Breast epithelium (tissue), 4 donors: ENCODE data around the gene FKBP4. TPM values are rescaled to one million over a fixed set of nuclear protein-coding genes. Genes with fewer than 3 reads are reported as not detected.

Source experiments
- DNase-seq, 2 donors: peaks; one replicate each; pipeline ENCODE4 v3.0.0-alpha.2; 2019; ENCODE audit warnings: low spot score in 2 of 2
- H3K27ac ChIP-seq, 2 donors: fragments of 200-600 bp; sonication (generic) in 1 of 2; one replicate each; pipeline ENCODE4 v1.5.1; 2016 to 2019; ENCODE audit warnings: mild to moderate bottlenecking in 1 of 2
- H3K27me3 ChIP-seq, 2 donors: fragments of 200-600 bp; sonication (generic) in 1 of 2; one replicate each; pipeline versions ENCODE4 v1.5.1 to v1.6.0; 2017 to 2019; ENCODE audit warnings: control low read depth in 1 of 2, mild to moderate bottlenecking in 1 of 2
- H3K36me3 ChIP-seq: fragments of 200-600 bp; one replicate; pipeline ENCODE4 v1.5.1; 2019
- H3K4me1 ChIP-seq, 2 donors: fragments of 200-600 bp; sonication (generic); one replicate each; pipeline ENCODE4 v1.5.1; 2016 to 2019; ENCODE audit warnings: control low read depth in 1 of 2
- H3K4me3 ChIP-seq, 3 donors: fragments of 200-600 bp; sonication (generic); 1 replicate in 2 of 3; 2 replicates in 1 of 3; pipeline ENCODE4 v1.5.1; 2016 to 2019; ENCODE audit warnings: mild to moderate bottlenecking in 3 of 3, moderate library complexity in 2 of 3
- H3K9me3 ChIP-seq, 2 donors: fragments of 200-600 bp; sonication (generic) in 1 of 2; one replicate each; pipeline ENCODE4 v1.5.1; 2016 to 2019; ENCODE audit warnings: control low read depth in 1 of 2
- CTCF ChIP-seq, 3 donors: fragments of 450-650 bp; IDR thresholded peaks; one replicate each; pipeline ENCODE4 v1.5.1; 2016 to 2017; ENCODE audit warnings: antibody characterized with exemption in 3 of 3, mild to moderate bottlenecking in 3 of 3, moderate library complexity in 3 of 3
- POLR2A ChIP-seq: fragments of 450-650 bp; IDR thresholded peaks from one replicate; pipeline ENCODE4 v1.6.1; 2016; ENCODE audit warnings: antibody characterized with exemption, mild to moderate bottlenecking, moderate library complexity
- POLR2AphosphoS5 ChIP-seq, 3 donors: sonication (generic); formaldehyde crosslinking; IDR thresholded peaks; one replicate each; pipeline ENCODE4 v1.6.1; 2017; ENCODE audit warnings: antibody characterized with exemption in 3 of 3
- intact Hi-C: fragments of 100-400 bp; cut with DNase I; formaldehyde crosslinking; loops from one replicate; pipeline ENCODE4 v1.15.1; 2023; ENCODE audit warnings: low total_unique reads
- total RNA-seq, 3 donors: library from RNA; depleted of rRNA; stranded (reverse); fragments of >200 nt; gene quantifications; one replicate each; pipeline ENCODE4 v1.1.0, GENCODE V29; 2016

The FKBP4 gene
- total RNA-seq, 3 donors from 2014 or later = 30.4 to 70.8 (median 50.1) TPM

DNA sequence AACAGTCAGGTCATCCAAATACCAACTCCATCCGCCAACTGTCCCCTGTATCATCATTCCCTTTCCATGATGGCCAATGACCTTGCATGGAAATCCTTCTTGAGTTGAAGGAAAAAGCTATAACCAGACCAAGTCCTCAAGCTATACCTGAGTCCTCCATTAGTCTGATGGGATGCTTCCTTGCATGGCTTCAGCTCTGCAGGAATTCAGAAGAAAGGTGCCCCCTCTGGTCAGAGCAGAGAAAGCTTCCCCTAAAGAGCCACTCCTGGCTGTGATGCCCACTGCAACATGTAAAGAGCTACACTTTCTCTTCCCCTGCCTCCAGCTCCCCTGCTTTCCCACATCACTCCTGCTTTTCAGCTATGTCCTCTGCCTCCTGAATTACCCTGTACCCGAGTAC is 43.1 kb upstream of the FKBP4 start:
- no peak for DNase-seq
- H3K4me1 ChIP-seq = no peaks in the 10 kb centered on the region
- H3K27me3 ChIP-seq = no peaks in the 10 kb centered on the region
- no peaks in the 10 kb centered on the region for H3K9me3 ChIP-seq
- no peak for TF ChIP-seq POLR2A
- TF ChIP-seq POLR2AphosphoS5 (IDR thresholded peaks at IDR 0.05) = no peak
- no peak for TF ChIP-seq CTCF (IDR thresholded peaks at IDR 0.05)
- no peak overlapping the region for H3K4me3 ChIP-seq
- intact Hi-C loops = no loop called here
- H3K36me3 ChIP-seq = no peaks in the 10 kb centered on the region
- no peak overlapping the region for H3K27ac ChIP-seq

DNA sequence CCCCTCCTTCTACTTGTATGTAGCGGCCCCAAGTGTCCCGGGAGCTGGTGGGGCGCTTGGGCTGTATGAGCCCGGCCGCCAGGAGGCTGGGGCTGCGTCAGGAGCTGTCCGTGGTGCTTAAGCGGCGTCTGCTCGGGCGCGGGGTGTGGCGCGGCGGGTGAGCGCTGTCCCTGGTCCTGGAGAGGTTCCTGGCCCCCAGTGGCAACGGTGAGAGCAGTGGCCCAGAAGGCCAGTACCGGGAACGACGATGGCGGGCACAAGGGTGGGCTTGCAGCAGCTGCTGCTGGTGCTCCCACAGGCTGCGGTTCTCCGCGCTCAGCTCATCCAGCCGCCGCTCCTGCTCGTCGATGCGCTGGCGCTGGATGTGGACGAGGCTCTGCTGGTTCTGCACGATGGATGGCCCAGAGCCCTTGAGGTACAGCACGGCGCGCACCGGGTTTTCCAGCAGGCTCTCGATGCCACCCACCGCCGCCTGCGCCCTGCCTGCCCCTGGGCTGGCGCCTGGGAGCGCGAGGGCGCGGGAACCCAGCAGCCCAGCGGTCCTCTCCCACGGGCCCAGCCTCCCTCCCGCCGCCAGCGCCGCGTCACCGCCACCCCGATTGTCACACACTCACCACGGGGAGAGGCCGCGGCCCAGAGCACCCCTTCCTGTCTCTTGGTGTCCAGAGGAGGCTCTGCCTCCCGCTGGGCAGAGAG is 41.9 kb upstream of the FKBP4 start:
- Histone ChIP-seq H3K9me3 (no peaks in the 10 kb centered on the region), H3K4me1 (no peaks in the 10 kb centered on the region), H3K27me3 (no peaks in the 10 kb centered on the region), H3K4me3 (no peak overlapping the region), H3K36me3 (no peaks in the 10 kb centered on the region), H3K27ac (no peak overlapping the region)
- peak; percentile 27 to 77 for DNase-seq
- intact Hi-C loops = no loop called here
- TF ChIP-seq POLR2AphosphoS5 (IDR thresholded peaks at IDR 0.05) (peak in 2 of 3 donors; percentile 19 to 43), POLR2A (no peak)

- no peak overlapping the region for H3K4me3 ChIP-seq
- H3K9me3 ChIP-seq = no peaks in the 10 kb centered on the region
- no peak overlapping the region for H3K27ac ChIP-seq
- no peaks in the 10 kb centered on the region for H3K4me1 ChIP-seq
- no peaks in the 10 kb centered on the region for H3K36me3 ChIP-seq
- TF ChIP-seq POLR2AphosphoS5 (IDR thresholded peaks at IDR 0.05) (no peak), POLR2A (no peak), CTCF (IDR thresholded peaks at IDR 0.05) (no peak)
- DNase-seq = no peak
- H3K27me3 ChIP-seq = no peaks in the 10 kb centered on the region
- intact Hi-C loops = no loop called here
Observed at GRCh38 chr12:2753536-2753935, 41.2 kb upstream of the FKBP4 start.

DNA sequence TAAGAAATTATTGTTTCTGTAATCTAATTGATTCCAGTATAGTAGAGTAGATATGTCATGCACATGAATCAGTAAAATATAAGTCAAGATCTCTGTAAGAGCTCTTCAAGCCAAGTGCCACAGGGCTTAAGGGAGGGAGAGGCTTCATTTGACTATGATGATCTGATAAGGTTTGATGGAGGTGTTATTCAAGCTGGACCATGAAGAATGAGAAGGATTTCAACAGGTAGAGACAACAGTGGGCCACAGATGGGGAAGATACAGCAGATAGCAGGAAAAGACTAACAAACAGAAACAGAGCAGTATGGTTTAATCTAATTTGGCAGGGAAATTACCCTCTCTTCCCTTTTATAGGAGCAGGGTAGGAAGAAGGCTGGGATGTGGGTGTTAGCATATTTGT is 40.6 kb upstream of the FKBP4 start:
- no peak overlapping the region for H3K4me3 ChIP-seq
- H3K4me1 ChIP-seq = no peaks in the 10 kb centered on the region
- H3K27ac ChIP-seq = no peak overlapping the region
- no peaks in the 10 kb centered on the region for H3K27me3 ChIP-seq
- TF ChIP-seq CTCF (IDR thresholded peaks at IDR 0.05) (no peak), POLR2AphosphoS5 (IDR thresholded peaks at IDR 0.05) (no peak), POLR2A (no peak)
- H3K36me3 ChIP-seq = no peaks in the 10 kb centered on the region
- no peaks in the 10 kb centered on the region for H3K9me3 ChIP-seq
- intact Hi-C loops = no loop called here
- no peak for DNase-seq

GRCh38 chr12:2756756-2757155 is 38.0 kb upstream of the FKBP4 start:
- DNase-seq = no peak
- Histone ChIP-seq H3K27me3 (no peaks in the 10 kb centered on the region), H3K36me3 (no peaks in the 10 kb centered on the region), H3K4me3 (no peak overlapping the region), H3K9me3 (no peaks in the 10 kb centered on the region), H3K4me1 (no peaks in the 10 kb centered on the region), H3K27ac (no peak overlapping the region)
- intact Hi-C loops = no loop called here
- TF ChIP-seq CTCF (IDR thresholded peaks at IDR 0.05) = no peak
- no peak for TF ChIP-seq POLR2A
- no peak for TF ChIP-seq POLR2AphosphoS5 (IDR thresholded peaks at IDR 0.05)
